ENCODE measurements around the gene TBC1D17.

- no peak for TF ChIP-seq CTCF (CRISPR knock-in tag; IDR thresholded peaks at IDR 0.05)
- no peak for TF ChIP-seq POLR2AphosphoS5 (IDR thresholded peaks at IDR 0.05; ENCODE audit: low read depth, low read length)
- TF ChIP-seq JUND (CRISPR knock-in tag; IDR thresholded peaks at IDR 0.05): no peak
- TF ChIP-seq SETDB1 (CRISPR knock-in tag; IDR thresholded peaks at IDR 0.05; ENCODE audit: borderline replicate concordance): no peak
Measured at GRCh38 chr19:49888510-49888824, 11.0 kb downstream of the TBC1D17 start.
